ENCODE results near the gene SPTBN1.

Gene SPTBN1

DNA sequence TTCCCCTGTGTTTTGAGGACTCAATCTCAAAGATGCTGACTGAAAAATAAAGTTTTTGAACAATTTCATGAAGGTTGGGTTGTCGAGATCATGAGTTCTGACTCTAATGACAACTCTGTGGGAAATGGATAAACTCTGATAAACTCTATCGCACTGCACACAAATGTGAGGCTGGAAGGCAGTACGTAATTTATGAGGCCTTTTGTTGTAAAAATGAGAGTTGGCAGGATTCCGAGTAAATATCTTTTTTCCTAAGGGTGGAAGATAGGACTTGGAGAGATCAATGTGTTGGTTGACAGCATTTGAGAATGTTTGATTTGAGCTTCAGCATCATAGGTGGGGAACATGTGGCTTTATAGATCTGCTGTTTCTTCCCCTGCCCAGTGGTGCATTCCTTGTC lies 90.4 kb downstream of the SPTBN1 start:
- H3K36me3 ChIP-seq (ENCODE audit: control insufficient read depth, insufficient read depth, low read length, severe bottlenecking): peaks cover 3% of the 10 kb centered on the region
- H3K9ac ChIP-seq (ENCODE audit: low read length): no peak overlapping the region
- no peak for DNase-seq (ENCODE audit: low read depth)
- peaks cover 20% of the 10 kb centered on the region for H3K4me1 ChIP-seq (ENCODE audit: control insufficient read depth, insufficient read depth, low read length)
- H3K9me3 ChIP-seq (ENCODE audit: control insufficient read depth, low read length): no peaks in the 10 kb centered on the region
- no peaks in the 10 kb centered on the region for H3K27me3 ChIP-seq (replicated peaks; ENCODE audit: control insufficient read depth, insufficient read depth, low read length)
- no peak overlapping the region for H3K4me3 ChIP-seq (ENCODE audit: low read length)

GRCh38 chr2:54546923-54547720 lies 91.0 kb downstream of the SPTBN1 start:
- Histone ChIP-seq H3K27me3 (replicated peaks; ENCODE audit: control insufficient read depth, insufficient read depth, low read length) (no peaks in the 10 kb centered on the region), H3K36me3 (ENCODE audit: control insufficient read depth, insufficient read depth, low read length, severe bottlenecking) (no peaks in the 10 kb centered on the region), H3K4me3 (ENCODE audit: low read length) (no peak overlapping the region), H3K9ac (ENCODE audit: low read length) (no peak overlapping the region), H3K4me1 (ENCODE audit: control insufficient read depth, insufficient read depth, low read length) (peaks cover 20% of the 10 kb centered on the region), H3K9me3 (ENCODE audit: control insufficient read depth, low read length) (no peaks in the 10 kb centered on the region)
- DNase-seq (ENCODE audit: low read depth): no peak

DNA sequence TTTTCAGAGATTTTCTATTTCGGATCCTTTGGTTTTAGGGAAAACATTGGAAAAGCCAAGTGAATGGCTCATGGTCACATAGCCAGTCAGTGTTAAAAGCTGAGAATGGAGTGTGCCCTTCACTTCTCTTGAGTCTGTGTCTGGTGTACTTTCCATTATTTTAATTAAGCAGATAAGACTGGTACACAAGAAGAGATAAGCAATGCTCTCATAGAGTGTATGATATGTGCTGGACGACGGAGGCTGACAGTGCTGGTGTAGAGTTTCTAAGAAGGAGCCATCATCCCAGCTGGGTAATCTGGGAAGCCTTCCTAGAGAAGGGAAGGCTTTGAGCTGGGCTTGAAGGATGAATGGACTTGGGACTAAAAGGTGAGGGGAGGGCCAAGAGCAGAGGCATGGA lies 93.3 kb downstream of the SPTBN1 start:
- peaks cover 4% of the 10 kb centered on the region for H3K36me3 ChIP-seq (ENCODE audit: control insufficient read depth, insufficient read depth, low read length, severe bottlenecking)

DNA sequence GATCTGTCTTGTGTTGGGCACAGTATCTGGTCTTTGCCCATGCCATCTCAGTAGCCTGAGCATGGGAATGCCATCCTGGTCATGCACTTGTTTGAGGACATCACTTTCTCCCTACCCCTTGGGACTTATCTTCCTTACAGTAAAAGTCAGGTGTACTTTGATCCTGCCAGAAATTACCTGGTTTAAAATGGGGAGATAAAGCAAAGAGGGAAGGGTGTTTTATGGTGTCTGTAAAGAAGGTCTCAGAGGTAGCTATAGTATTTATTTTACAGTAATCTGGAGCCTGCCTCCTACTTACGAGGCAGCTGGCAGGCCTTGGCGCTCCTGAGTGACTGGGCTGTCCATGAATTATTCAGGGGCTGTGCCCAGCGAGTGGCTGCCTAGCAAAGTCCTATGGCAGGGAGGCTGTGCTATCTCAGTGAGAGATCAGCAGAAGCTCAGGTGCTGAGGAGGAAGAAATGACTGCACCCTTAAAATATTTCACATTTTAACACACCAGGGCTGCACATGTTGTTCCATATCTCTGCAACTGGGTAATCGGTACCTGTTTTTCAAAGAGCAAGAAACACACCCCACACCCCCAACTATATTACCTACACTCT lies 93.9 kb downstream of the SPTBN1 start:
- Histone ChIP-seq H3K9me3 (ENCODE audit: control insufficient read depth, low read length) (no peaks in the 10 kb centered on the region), H3K27me3 (replicated peaks; ENCODE audit: control insufficient read depth, insufficient read depth, low read length) (no peaks in the 10 kb centered on the region), H3K9ac (ENCODE audit: low read length) (no peak overlapping the region), H3K4me1 (ENCODE audit: control insufficient read depth, insufficient read depth, low read length) (peaks cover 18% of the 10 kb centered on the region), H3K4me3 (ENCODE audit: low read length) (no peak overlapping the region), H3K36me3 (ENCODE audit: control insufficient read depth, insufficient read depth, low read length, severe bottlenecking) (peaks cover 4% of the 10 kb centered on the region)
- DNase-seq (ENCODE audit: low read depth): no peak

More for the DNA sequence above, 93.3 kb downstream of the SPTBN1 start:
- Histone ChIP-seq H3K9me3 (ENCODE audit: control insufficient read depth, low read length) (no peaks in the 10 kb centered on the region), H3K9ac (ENCODE audit: low read length) (no peak overlapping the region), H3K4me1 (ENCODE audit: control insufficient read depth, insufficient read depth, low read length) (peaks cover 18% of the 10 kb centered on the region), H3K4me3 (ENCODE audit: low read length) (no peak overlapping the region), H3K27me3 (replicated peaks; ENCODE audit: control insufficient read depth, insufficient read depth, low read length) (no peaks in the 10 kb centered on the region)
- DNase-seq (ENCODE audit: low read depth): no peak

- Histone ChIP-seq H3K27me3 (replicated peaks; ENCODE audit: control insufficient read depth, insufficient read depth, low read length) (no peaks in the 10 kb centered on the region), H3K36me3 (ENCODE audit: control insufficient read depth, insufficient read depth, low read length, severe bottlenecking) (peaks cover 4% of the 10 kb centered on the region), H3K9ac (ENCODE audit: low read length) (no peak overlapping the region), H3K4me3 (ENCODE audit: low read length) (no peak overlapping the region), H3K4me1 (ENCODE audit: control insufficient read depth, insufficient read depth, low read length) (peaks cover 20% of the 10 kb centered on the region), H3K9me3 (ENCODE audit: control insufficient read depth, low read length) (no peaks in the 10 kb centered on the region)
- no peak for DNase-seq (ENCODE audit: low read depth)
Measured at GRCh38 chr2:54550547-54550946, 94.4 kb downstream of the SPTBN1 start.

- no peak overlapping the region for H3K9ac ChIP-seq (ENCODE audit: low read length)
- no peak overlapping the region for H3K4me3 ChIP-seq (ENCODE audit: low read length)
- H3K27me3 ChIP-seq (replicated peaks; ENCODE audit: control insufficient read depth, insufficient read depth, low read length): no peaks in the 10 kb centered on the region
- H3K9me3 ChIP-seq (ENCODE audit: control insufficient read depth, low read length): no peaks in the 10 kb centered on the region
- peaks cover 20% of the 10 kb centered on the region for H3K4me1 ChIP-seq (ENCODE audit: control insufficient read depth, insufficient read depth, low read length)
- no peak for DNase-seq (ENCODE audit: low read depth)
- H3K36me3 ChIP-seq (ENCODE audit: control insufficient read depth, insufficient read depth, low read length, severe bottlenecking): peaks cover 4% of the 10 kb centered on the region
Measured at GRCh38 chr2:54551123-54551756, 95.1 kb downstream of the SPTBN1 start.

DNA sequence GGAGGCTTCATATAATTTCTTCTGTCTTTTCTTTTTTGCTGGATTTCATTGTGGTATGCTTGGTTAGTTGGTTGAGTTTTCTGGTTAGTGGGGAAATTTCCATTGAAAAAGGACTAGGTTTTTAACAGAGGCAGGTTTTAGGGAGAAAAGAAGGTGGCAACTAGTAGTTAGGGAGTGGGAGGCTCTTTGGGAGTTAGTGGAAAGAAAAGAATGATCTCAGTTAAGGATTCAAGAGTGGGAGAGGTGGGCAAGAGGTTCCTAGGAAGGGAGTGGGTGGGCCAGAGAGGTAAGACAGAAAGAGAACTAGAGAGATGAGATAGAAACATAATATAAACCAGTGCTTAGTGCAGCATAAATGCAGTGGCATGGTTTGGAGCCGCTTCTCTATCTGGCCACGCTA lies 96.9 kb downstream of the SPTBN1 start:
- H3K4me1 ChIP-seq (ENCODE audit: control insufficient read depth, insufficient read depth, low read length): peaks cover 29% of the 10 kb centered on the region
- DNase-seq (ENCODE audit: low read depth): no peak
- no peaks in the 10 kb centered on the region for H3K27me3 ChIP-seq (replicated peaks; ENCODE audit: control insufficient read depth, insufficient read depth, low read length)
- H3K9me3 ChIP-seq (ENCODE audit: control insufficient read depth, low read length): no peaks in the 10 kb centered on the region
- H3K4me3 ChIP-seq (ENCODE audit: low read length): no peak overlapping the region
- H3K36me3 ChIP-seq (ENCODE audit: control insufficient read depth, insufficient read depth, low read length, severe bottlenecking): peaks cover 4% of the 10 kb centered on the region
- H3K9ac ChIP-seq (ENCODE audit: low read length): no peak overlapping the region

GRCh38 chr2:54553775-54554174 lies 97.6 kb downstream of the SPTBN1 start:
- H3K9ac ChIP-seq (ENCODE audit: low read length): no peak overlapping the region
- no peak for DNase-seq (ENCODE audit: low read depth)
- H3K4me3 ChIP-seq (ENCODE audit: low read length): no peak overlapping the region
- H3K27me3 ChIP-seq (replicated peaks; ENCODE audit: control insufficient read depth, insufficient read depth, low read length): no peaks in the 10 kb centered on the region
- no peaks in the 10 kb centered on the region for H3K9me3 ChIP-seq (ENCODE audit: control insufficient read depth, low read length)
- peaks cover 36% of the 10 kb centered on the region for H3K4me1 ChIP-seq (ENCODE audit: control insufficient read depth, insufficient read depth, low read length)
- H3K36me3 ChIP-seq (ENCODE audit: control insufficient read depth, insufficient read depth, low read length, severe bottlenecking): peaks cover 4% of the 10 kb centered on the region

- no peak for DNase-seq (ENCODE audit: low read depth)
- no peak overlapping the region for H3K9ac ChIP-seq (ENCODE audit: low read length)
- H3K36me3 ChIP-seq (ENCODE audit: control insufficient read depth, insufficient read depth, low read length, severe bottlenecking): peaks cover 4% of the 10 kb centered on the region
- H3K27me3 ChIP-seq (replicated peaks; ENCODE audit: control insufficient read depth, insufficient read depth, low read length): no peaks in the 10 kb centered on the region
- no peak overlapping the region for H3K4me3 ChIP-seq (ENCODE audit: low read length)
- peaks cover 48% of the 10 kb centered on the region for H3K4me1 ChIP-seq (ENCODE audit: control insufficient read depth, insufficient read depth, low read length)
- no peaks in the 10 kb centered on the region for H3K9me3 ChIP-seq (ENCODE audit: control insufficient read depth, low read length)
Measured at GRCh38 chr2:54555318-54555837, 99.3 kb downstream of the SPTBN1 start.

DNA sequence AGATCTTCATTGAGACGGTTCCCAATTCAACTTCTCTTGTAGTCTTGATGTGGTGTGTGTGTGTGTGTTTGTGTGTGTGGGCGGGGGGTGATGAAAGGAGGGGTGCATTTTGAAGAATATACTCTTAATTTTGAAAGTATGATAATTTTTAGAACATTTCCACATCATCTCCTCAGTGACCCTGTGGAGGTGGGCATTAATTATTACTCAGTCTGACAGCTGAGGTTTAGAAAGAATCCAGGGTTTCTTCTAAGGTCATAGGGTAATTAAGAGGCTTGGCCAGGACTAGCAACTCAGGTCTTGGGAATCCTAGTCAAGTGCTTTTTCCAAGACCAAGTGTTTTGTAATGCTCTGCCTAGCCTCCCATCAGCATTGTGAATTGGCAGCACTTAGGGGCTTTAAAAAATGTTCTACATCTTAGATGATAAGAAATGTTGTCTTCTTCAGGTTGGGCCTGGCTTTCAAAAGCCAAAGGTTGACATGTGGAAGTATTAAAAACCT lies 100.5 kb downstream of the SPTBN1 start:
- no peaks in the 10 kb centered on the region for H3K9me3 ChIP-seq (ENCODE audit: control insufficient read depth, low read length)
- peaks cover 4% of the 10 kb centered on the region for H3K36me3 ChIP-seq (ENCODE audit: control insufficient read depth, insufficient read depth, low read length, severe bottlenecking)
- no peaks in the 10 kb centered on the region for H3K27me3 ChIP-seq (replicated peaks; ENCODE audit: control insufficient read depth, insufficient read depth, low read length)
- DNase-seq (ENCODE audit: low read depth): peak; percentile 62
- H3K4me3 ChIP-seq (ENCODE audit: low read length): peak overlapping the region; percentile 82
- peak overlapping the region; percentile 87 for H3K9ac ChIP-seq (ENCODE audit: low read length)
- H3K4me1 ChIP-seq (ENCODE audit: control insufficient read depth, insufficient read depth, low read length): peaks cover 57% of the 10 kb centered on the region

DNA sequence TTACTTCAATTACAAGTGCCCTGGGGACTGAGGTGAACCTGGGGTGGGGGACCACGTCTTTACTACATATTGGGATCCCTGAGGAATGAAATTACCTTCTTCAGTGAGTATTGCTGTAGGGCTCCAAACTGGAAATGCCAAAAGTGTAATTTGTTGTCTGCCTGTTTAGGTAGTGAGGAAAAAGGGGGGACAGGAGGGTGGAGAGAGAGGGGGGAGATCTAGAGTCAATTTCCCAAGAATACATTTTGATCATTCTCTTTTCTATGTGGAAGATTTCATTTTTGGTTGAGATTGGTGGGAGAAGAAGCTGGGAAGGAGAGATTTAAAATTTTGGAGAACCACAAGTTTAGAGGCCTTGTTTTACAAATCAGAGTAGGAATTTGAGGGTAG lies 101.1 kb downstream of the SPTBN1 start:
- H3K9me3 ChIP-seq (ENCODE audit: control insufficient read depth, low read length): no peaks in the 10 kb centered on the region

More for the DNA sequence above, 101.1 kb downstream of the SPTBN1 start:
- Histone ChIP-seq H3K27me3 (replicated peaks; ENCODE audit: control insufficient read depth, insufficient read depth, low read length) (no peaks in the 10 kb centered on the region), H3K36me3 (ENCODE audit: control insufficient read depth, insufficient read depth, low read length, severe bottlenecking) (peaks cover 4% of the 10 kb centered on the region), H3K4me3 (ENCODE audit: low read length) (peak overlapping the region; percentile 82), H3K9ac (ENCODE audit: low read length) (peak overlapping the region; percentile 87), H3K4me1 (ENCODE audit: control insufficient read depth, insufficient read depth, low read length) (peaks cover 57% of the 10 kb centered on the region)
- no peak for DNase-seq (ENCODE audit: low read depth)
